Neural cell (in vitro differentiated cells): ENCODE measurements around the gene ACTL8.

Experiments
- CTCF ChIP-seq: fragments of 450-650 bp; IDR thresholded peaks from 2 replicates; pipeline ENCODE4 v1.5.1; 2014; ENCODE audit warnings: antibody characterized with exemption, mild to moderate bottlenecking, moderate library complexity; ENCODE audit not compliant: poor library complexity, severe bottlenecking
- TAF1 ChIP-seq: IDR thresholded peaks from 2 replicates; pipeline ENCODE4 v1.6.1; 2012; ENCODE audit warnings: low read depth

GRCh38 chr1:17728123-17728712, 26.9 kb upstream of the ACTL8 start:
- TF ChIP-seq TAF1: no peak
- TF ChIP-seq CTCF: no peak
